SK-N-MC (cell line): Measurements from ENCODE around the gene CFAP221.

Source experiments
- EZH2 ChIP-seq: fragments of 200-600 bp; sonication (generic); IDR thresholded peaks from one replicate; pipeline ENCODE4 v1.6.1; 2017; ENCODE audit warnings: antibody characterized with exemption
- FOXP2 ChIP-seq: optimal IDR thresholded peaks from 2 replicates; pipeline ENCODE3; 2011; ENCODE audit warnings: mild to moderate bottlenecking, moderate library complexity; ENCODE audit not compliant: insufficient read depth; ENCODE audit errors: extremely low read length, control extremely low read depth
- POLR2AphosphoS5 ChIP-seq: IDR thresholded peaks from 2 replicates; pipeline ENCODE4 v1.6.1; 2012; ENCODE audit warnings: mild to moderate bottlenecking, low read depth, low read length, borderline replicate concordance

DNA sequence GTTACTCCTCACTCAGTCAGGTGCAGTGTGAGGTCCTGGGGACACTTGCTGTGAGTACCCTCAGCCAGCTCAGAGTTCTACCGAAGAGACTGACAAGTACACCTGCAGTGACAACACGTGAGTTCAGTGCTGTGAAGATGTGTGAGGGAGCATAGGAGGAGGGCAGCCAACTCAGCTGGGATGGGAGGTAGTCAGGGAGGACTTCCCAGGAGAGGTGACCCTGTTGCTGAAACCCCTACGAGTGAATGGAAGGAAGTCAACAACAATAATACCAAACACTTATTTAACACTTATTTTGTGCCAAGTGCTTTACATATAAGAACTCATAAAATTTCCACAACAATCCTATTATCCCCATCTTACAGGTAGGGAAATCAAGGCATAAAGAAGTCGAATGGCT is 145.0 kb downstream of the CFAP221 start:
- TF ChIP-seq POLR2AphosphoS5 = no peak
- TF ChIP-seq EZH2 = no peak
- no peak for TF ChIP-seq FOXP2
